H9 (cell line): ENCODE results near the gene PROSER3. TPM values are rescaled to one million over a fixed set of nuclear protein-coding genes. Genes with fewer than 3 reads are reported as not detected.

ENCODE experiments used
- DNase-seq: peaks from one replicate; pipeline ENCODE4 v3.0.0-alpha.2; 2017
- H2AFZ ChIP-seq: one replicate; pipeline ENCODE4 v1.6.1; 2013; ENCODE audit warnings: mild to moderate bottlenecking, low read length, control low read depth, moderate library complexity
- H2AK5ac ChIP-seq: 2 replicates; pipeline ENCODE4 v1.6.1; 2013; ENCODE audit warnings: low read length, control low read depth, mixed read lengths; ENCODE audit not compliant: insufficient read length
- H2BK120ac ChIP-seq: one replicate; pipeline ENCODE4 v1.6.1; 2013; ENCODE audit warnings: low read depth, mild to moderate bottlenecking, low read length, control low read depth, inconsistent platforms; ENCODE audit not compliant: poor library complexity, severe bottlenecking
- H2BK12ac ChIP-seq: 2 replicates; pipeline ENCODE4 v1.6.1; 2013; ENCODE audit warnings: low read length, control low read depth, mixed read lengths, low read depth; ENCODE audit not compliant: insufficient read length
- H2BK15ac ChIP-seq: 2 replicates; pipeline ENCODE4 v1.6.1; 2013; ENCODE audit warnings: low read depth, low read length, control low read depth
- H2BK20ac ChIP-seq: one replicate; pipeline ENCODE4 v1.6.1; 2013; ENCODE audit warnings: low read depth, mild to moderate bottlenecking, low read length, control low read depth, inconsistent platforms; ENCODE audit not compliant: poor library complexity, severe bottlenecking
- H2BK5ac ChIP-seq: 2 replicates; pipeline ENCODE4 v1.6.1; 2013; ENCODE audit warnings: low read length, control low read depth, mixed read lengths; ENCODE audit not compliant: insufficient read length
- H3K14ac ChIP-seq: 2 replicates; pipeline ENCODE4 v1.6.1; 2013; ENCODE audit warnings: low read length, control low read depth; ENCODE audit not compliant: insufficient read depth
- H3K18ac ChIP-seq: 2 replicates; pipeline ENCODE4 v1.6.1; 2013; ENCODE audit warnings: low read depth, mild to moderate bottlenecking, mixed read lengths, low read length, control low read depth; ENCODE audit not compliant: insufficient read length
- H3K23ac ChIP-seq: 2 replicates; pipeline ENCODE4 v1.6.1; 2013; ENCODE audit warnings: low read length, control low read depth, mixed read lengths, low read depth; ENCODE audit not compliant: insufficient read length
- H3K23me2 ChIP-seq: 2 replicates; pipeline ENCODE4 v1.6.1; 2013; ENCODE audit warnings: low read depth, mild to moderate bottlenecking, mixed read lengths, low read length, control low read depth; ENCODE audit not compliant: insufficient read length, poor library complexity, severe bottlenecking
- H3K27ac ChIP-seq: 2 replicates; pipeline ENCODE4 v1.5.1; 2013; ENCODE audit warnings: low read length, control low read depth, mixed read lengths, low read depth; ENCODE audit not compliant: insufficient read length
- H3K27me3 ChIP-seq: 2 replicates; pipeline ENCODE4 v1.6.1; 2013; ENCODE audit warnings: low read length, control low read depth, inconsistent platforms; ENCODE audit not compliant: insufficient read depth
- H3K4ac ChIP-seq: 2 replicates; pipeline ENCODE4 v1.6.1; 2013; ENCODE audit warnings: low read depth, mild to moderate bottlenecking, control low read depth, inconsistent platforms, low read length, moderate library complexity
- H3K4me1 ChIP-seq: 2 replicates; pipeline ENCODE4 v1.6.1; 2013; ENCODE audit warnings: low read length, control low read depth, inconsistent platforms; ENCODE audit not compliant: insufficient read depth
- H3K4me2 ChIP-seq: 2 replicates; pipeline ENCODE4 v1.6.1; 2013; ENCODE audit warnings: low read length, control low read depth, mixed read lengths; ENCODE audit not compliant: insufficient read length, insufficient read depth
- H3K56ac ChIP-seq: 2 replicates; pipeline ENCODE4 v1.6.1; 2013; ENCODE audit warnings: low read depth, mild to moderate bottlenecking, mixed read lengths, low read length, control low read depth; ENCODE audit not compliant: insufficient read length
- H3K79me1 ChIP-seq: 2 replicates; pipeline ENCODE4 v1.6.1; 2013; ENCODE audit warnings: low read depth, mild to moderate bottlenecking, moderate library complexity, low read length, control low read depth, inconsistent platforms; ENCODE audit not compliant: insufficient read depth, poor library complexity, severe bottlenecking
- H3K79me2 ChIP-seq: 2 replicates; pipeline ENCODE4 v1.6.1; 2013; ENCODE audit warnings: low read length, control low read depth, inconsistent platforms; ENCODE audit not compliant: insufficient read depth
- H3K9ac ChIP-seq: 2 replicates; pipeline ENCODE4 v1.6.1; 2013; ENCODE audit warnings: low read length, control low read depth, mixed read lengths; ENCODE audit not compliant: insufficient read length; ENCODE audit errors: extremely low read depth
- H3K9me3 ChIP-seq: one replicate; pipeline ENCODE4 v1.6.1; 2013; ENCODE audit warnings: low read depth, low read length, inconsistent platforms; ENCODE audit not compliant: control insufficient read depth
- H3T11ph ChIP-seq: one replicate; pipeline ENCODE4 v1.6.1; 2013; ENCODE audit warnings: mild to moderate bottlenecking, low read length, control low read depth, inconsistent platforms
- H4K20me1 ChIP-seq: one replicate; pipeline ENCODE4 v1.6.1; 2013; ENCODE audit not compliant: control insufficient read depth, insufficient read length, insufficient read depth
- H4K5ac ChIP-seq: 2 replicates; pipeline ENCODE4 v1.6.1; 2013; ENCODE audit warnings: low read depth, mild to moderate bottlenecking, mixed read lengths, low read length, control low read depth; ENCODE audit not compliant: insufficient read length
- H4K8ac ChIP-seq: replicated peaks from 2 replicates; pipeline ENCODE4 v1.6.1; 2013; ENCODE audit warnings: low read length, control low read depth, mixed read lengths, low read depth; ENCODE audit not compliant: insufficient read length
- H4K91ac ChIP-seq: 2 replicates; pipeline ENCODE4 v1.6.1; 2013; ENCODE audit warnings: low read depth, mild to moderate bottlenecking, moderate library complexity, mixed read lengths, low read length, control low read depth; ENCODE audit not compliant: insufficient read length
- H3K27ac Mint-ChIP-seq, 3 experiments: 2 replicates in 2 of 3; 3 replicates in 1 of 3; pipeline ENCODE4 v1.8.0; 2020 to 2021; ENCODE audit warnings: mixed read lengths in 3 of 3, mild to moderate bottlenecking in 1 of 3, moderate library complexity in 1 of 3
- H3K27me3 Mint-ChIP-seq: 2 replicates; pipeline ENCODE4 v1.8.0; 2021; ENCODE audit warnings: low read depth, mild to moderate bottlenecking, moderate library complexity, mixed read lengths
- H3K36me3 Mint-ChIP-seq, 3 experiments: 2 replicates in 2 of 3; 3 replicates in 1 of 3; pipeline ENCODE4 v1.8.0; 2020 to 2021; ENCODE audit warnings: low read depth in 3 of 3, mixed read lengths in 3 of 3; ENCODE audit not compliant: insufficient read depth in 1 of 3
- H3K4me1 Mint-ChIP-seq, 2 experiments: 2 replicates each; pipeline ENCODE4 v1.8.0; 2020; ENCODE audit warnings: mixed read lengths in 2 of 2
- H3K4me3 Mint-ChIP-seq, 2 experiments: 2 replicates in 1 of 2; 3 replicates in 1 of 2; pipeline ENCODE4 v1.8.0; 2020 to 2021; ENCODE audit warnings: mild to moderate bottlenecking in 2 of 2, mixed read lengths in 2 of 2, moderate library complexity in 1 of 2
- H3K9me3 Mint-ChIP-seq, 2 experiments: 2 replicates in 1 of 2; 3 replicates in 1 of 2; pipeline ENCODE4 v1.8.0; 2020; ENCODE audit warnings: mild to moderate bottlenecking in 2 of 2, mixed read lengths in 2 of 2, moderate library complexity in 1 of 2
- CTCF ChIP-seq: fragments of 200-600 bp; sonication (generic); conservative IDR thresholded peaks from 3 replicates; pipeline ENCODE4 v1.8.0; 2021; ENCODE audit warnings: antibody characterized with exemption, mild to moderate bottlenecking
- WGBS: extraction: QIAGEN DNeasy Blood & Tissue Kit; methylation state at CpG from one replicate; pipeline ENCODE4 v1.1.7; 2013; ENCODE audit warnings: missing lambda C conversion rate, low lambda C conversion rate, mixed read lengths; ENCODE audit not compliant: insufficient read length; ENCODE audit errors: extremely low coverage; 5-methylcytosine and 5-hydroxymethylcytosine counted together
- total RNA-seq: library from RNA; stranded (reverse); gene quantifications from 2 replicates; pipeline ENCODE4 v1.2.1, GENCODE V29; 2021

Gene PROSER3
- total RNA-seq, 1 experiment from 2014 or later = 29.1 TPM

DNA sequence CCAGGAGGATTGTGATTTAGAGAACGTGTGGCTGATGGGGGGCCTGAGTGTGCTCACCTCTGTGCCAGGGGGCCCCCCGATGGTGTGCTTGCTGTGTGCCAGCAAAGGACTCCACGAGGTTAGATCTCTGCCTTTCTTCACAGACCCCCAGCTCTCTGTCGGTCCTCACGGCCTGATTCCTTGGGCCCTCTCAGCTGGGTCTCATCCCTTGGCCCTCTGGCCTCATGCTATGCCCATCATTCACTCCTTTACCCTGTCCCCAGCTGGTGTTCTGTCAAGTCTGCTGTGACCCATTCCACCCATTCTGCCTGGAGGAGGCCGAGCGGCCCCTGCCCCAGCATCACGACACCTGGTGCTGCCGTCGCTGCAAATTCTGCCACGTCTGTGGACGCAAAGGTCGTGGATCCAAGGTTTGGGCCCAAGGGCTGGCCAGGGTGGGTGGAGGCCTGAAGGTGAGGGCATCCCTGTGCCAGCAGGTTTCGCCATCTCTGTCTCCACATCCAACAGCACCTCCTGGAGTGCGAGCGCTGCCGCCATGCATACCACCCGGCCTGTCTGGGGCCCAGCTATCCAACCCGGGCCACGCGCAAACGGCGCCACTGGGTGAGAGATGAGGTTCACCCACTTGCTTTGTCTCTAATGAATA, 32.6 kb upstream of the PROSER3 start:
- no peaks in the 10 kb centered on the region for H3K27me3 ChIP-seq
- no peak overlapping the region for H3K4ac ChIP-seq
- Mint-ChIP-seq H3K27me3 (no peaks in the 10 kb centered on the region; the same call in 1 of the 2 replicates), H3K4me3 (no peak overlapping the region), H3K9me3 (no peaks in the 10 kb centered on the region), H3K4me1 (no peaks in the 10 kb centered on the region), H3K36me3 (peaks cover 62 to 92% (median 89%) of the 10 kb centered on the region in 3 experiments), H3K27ac (no peak overlapping the region)
- H2BK5ac ChIP-seq = no peak overlapping the region
- no peak overlapping the region for H4K5ac ChIP-seq
- H3K79me1 ChIP-seq = no peaks in the 10 kb centered on the region
- no peaks in the 10 kb centered on the region for H4K20me1 ChIP-seq
- no peak for DNase-seq
- H2BK15ac ChIP-seq = no peak overlapping the region
- H3K18ac ChIP-seq = no peak overlapping the region
- H3K79me2 ChIP-seq = no peaks in the 10 kb centered on the region
- no peak overlapping the region for H2BK20ac ChIP-seq
- H4K8ac ChIP-seq = no peak overlapping the region
- no peak overlapping the region for H3K14ac ChIP-seq
- no peak overlapping the region for H3K23ac ChIP-seq
- H3K4me1 ChIP-seq = no peaks in the 10 kb centered on the region
- H2BK120ac ChIP-seq = no peak overlapping the region
- no peak overlapping the region for H3K9ac ChIP-seq
- no CpG with 5 or more reads among the region's 23 CpGs for WGBS
- TF ChIP-seq CTCF = no peak
- no peak overlapping the region for H2AK5ac ChIP-seq
- no peaks in the 10 kb centered on the region for H3K9me3 ChIP-seq
- H3K23me2 ChIP-seq = no peaks in the 10 kb centered on the region
- no peak overlapping the region for H4K91ac ChIP-seq
- no peak overlapping the region for H3K56ac ChIP-seq
- H3K4me2 ChIP-seq = no peak overlapping the region
- no peak overlapping the region for H2BK12ac ChIP-seq
- H3K27ac ChIP-seq = no peak overlapping the region
- no peak overlapping the region for H3T11ph ChIP-seq
- no peak overlapping the region for H2AFZ ChIP-seq
